Hepatocyte (in vitro differentiated cells): Measurements from ENCODE around the gene USP17L29.
"Not testable (repeated sequence)": the region's sequence is repeated elsewhere in the genome, so short reads cannot be mapped to it uniquely, and the experiment has no call there.

Experiments used
- EZH2 ChIP-seq: fragments of 200-600 bp; sonication (generic); IDR thresholded peaks from 2 replicates; pipeline ENCODE4 v1.6.1; 2016; ENCODE audit warnings: antibody characterized with exemption, mild to moderate bottlenecking, borderline replicate concordance
- TF ChIP-seq, protein P1 (sequence below): fragments of 200-600 bp; sonication (generic); IDR thresholded peaks from 2 replicates; pipeline ENCODE4 v1.5.1; 2016; ENCODE audit warnings: antibody characterized with exemption, mild to moderate bottlenecking; ENCODE audit not compliant: poor library complexity

DNA sequence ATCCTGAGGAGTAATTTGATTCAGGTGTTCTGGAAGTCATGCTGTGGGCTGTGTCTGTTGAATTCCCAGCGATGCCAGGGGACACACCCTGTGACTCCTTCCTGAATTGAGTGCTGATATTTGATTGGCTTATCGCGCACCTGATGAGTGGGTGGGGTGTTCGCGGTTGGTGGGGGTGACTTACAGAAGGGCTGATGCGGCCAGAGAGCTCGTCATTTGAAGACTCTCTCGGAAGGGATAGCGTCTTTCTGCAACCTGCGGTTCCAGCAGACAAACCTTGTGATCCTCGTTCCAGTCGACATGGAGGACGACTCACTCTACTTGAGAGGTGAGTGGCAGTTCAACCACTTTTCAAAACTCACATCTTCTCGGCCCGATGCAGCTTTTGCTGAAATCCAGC, at the start of gene USP17L29:
- TF ChIP-seq, protein P1, sequence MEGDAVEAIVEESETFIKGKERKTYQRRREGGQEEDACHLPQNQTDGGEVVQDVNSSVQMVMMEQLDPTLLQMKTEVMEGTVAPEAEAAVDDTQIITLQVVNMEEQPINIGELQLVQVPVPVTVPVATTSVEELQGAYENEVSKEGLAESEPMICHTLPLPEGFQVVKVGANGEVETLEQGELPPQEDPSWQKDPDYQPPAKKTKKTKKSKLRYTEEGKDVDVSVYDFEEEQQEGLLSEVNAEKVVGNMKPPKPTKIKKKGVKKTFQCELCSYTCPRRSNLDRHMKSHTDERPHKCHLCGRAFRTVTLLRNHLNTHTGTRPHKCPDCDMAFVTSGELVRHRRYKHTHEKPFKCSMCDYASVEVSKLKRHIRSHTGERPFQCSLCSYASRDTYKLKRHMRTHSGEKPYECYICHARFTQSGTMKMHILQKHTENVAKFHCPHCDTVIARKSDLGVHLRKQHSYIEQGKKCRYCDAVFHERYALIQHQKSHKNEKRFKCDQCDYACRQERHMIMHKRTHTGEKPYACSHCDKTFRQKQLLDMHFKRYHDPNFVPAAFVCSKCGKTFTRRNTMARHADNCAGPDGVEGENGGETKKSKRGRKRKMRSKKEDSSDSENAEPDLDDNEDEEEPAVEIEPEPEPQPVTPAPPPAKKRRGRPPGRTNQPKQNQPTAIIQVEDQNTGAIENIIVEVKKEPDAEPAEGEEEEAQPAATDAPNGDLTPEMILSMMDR = not testable (repeated sequence)
- TF ChIP-seq EZH2 = not testable (repeated sequence)
